HepG2 (cell line): ENCODE measurements around the gene C5orf24. TPM values are rescaled to one million over a fixed set of nuclear protein-coding genes. Genes with fewer than 3 reads are reported as not detected.

Experiments used
- CAMTA2 ChIP-seq: sonication (generic); formaldehyde crosslinking; IDR thresholded peaks from 2 replicates; pipeline ENCODE4 v1.4.0; 2020; ENCODE audit warnings: mild to moderate bottlenecking, missing genetic modification reagents, borderline replicate concordance
- CBX1 ChIP-seq: IDR thresholded peaks from one replicate; pipeline ENCODE4 v1.6.1; 2016; ENCODE audit warnings: antibody characterized with exemption, low read depth
- GPN1 ChIP-seq: sonication (generic); formaldehyde crosslinking; IDR thresholded peaks from 2 replicates; pipeline ENCODE4 v1.5.1; 2020; ENCODE audit warnings: missing genetic modification reagents, borderline replicate concordance
- KLF16 ChIP-seq, 2 experiments: sonication (generic) in 1 of 2; formaldehyde crosslinking in 1 of 2; IDR thresholded peaks; 2 replicates each; pipeline versions ENCODE4 v1.6.1 to v1.8.0; 2016 to 2023; ENCODE audit warnings: missing genetic modification reagents in 2 of 2, missing compliant biosample characterization in 1 of 2
- MIER3 ChIP-seq: IDR thresholded peaks from 2 replicates; pipeline ENCODE4 v1.6.1; 2016; ENCODE audit warnings: missing compliant biosample characterization, borderline replicate concordance
- NFE2L1 ChIP-seq: sonication (generic); formaldehyde crosslinking; IDR thresholded peaks from 2 replicates; pipeline ENCODE4 v1.4.0; 2020; ENCODE audit warnings: missing genetic modification reagents, mild to moderate bottlenecking, borderline replicate concordance
- REL ChIP-seq: sonication (generic); formaldehyde crosslinking; conservative IDR thresholded peaks from 2 replicates; pipeline ENCODE4 v1.8.0; 2022; ENCODE audit warnings: mild to moderate bottlenecking, missing genetic modification reagents, moderate library complexity
- TRIM24 ChIP-seq: sonication (generic); formaldehyde crosslinking; IDR thresholded peaks from 2 replicates; pipeline ENCODE4 v1.8.0; 2022; ENCODE audit warnings: mild to moderate bottlenecking, missing genetic modification reagents
- ZBTB10 ChIP-seq: sonication (generic); formaldehyde crosslinking; IDR thresholded peaks from 2 replicates; pipeline ENCODE4 v1.4.0; 2020; ENCODE audit warnings: missing genetic modification reagents, borderline replicate concordance
- ZFAT ChIP-seq: sonication (generic); formaldehyde crosslinking; conservative IDR thresholded peaks from 2 replicates; pipeline ENCODE4 v1.8.1; 2023; ENCODE audit warnings: missing genetic modification reagents, inconsistent platforms
- ZNF17 ChIP-seq: sonication (generic); formaldehyde crosslinking; IDR thresholded peaks from 2 replicates; pipeline ENCODE4 v1.5.0; 2020; ENCODE audit warnings: mild to moderate bottlenecking, missing genetic modification reagents
- ZNF282 ChIP-seq: fragments of 450-650 bp; IDR thresholded peaks from 2 replicates; pipeline ENCODE4 v1.6.1; 2018; ENCODE audit not compliant: partially characterized antibody
- ZNF326 ChIP-seq: sonication (generic); formaldehyde crosslinking; IDR thresholded peaks from 2 replicates; pipeline ENCODE4 v1.4.0; 2020; ENCODE audit warnings: missing genetic modification reagents, borderline replicate concordance
- ZNF33A ChIP-seq: sonication (generic); formaldehyde crosslinking; IDR thresholded peaks from 2 replicates; pipeline ENCODE4 v1.5.1; 2020; ENCODE audit warnings: missing genetic modification reagents, mild to moderate bottlenecking, moderate library complexity, borderline replicate concordance
- ZNF496 ChIP-seq: sonication (generic); formaldehyde crosslinking; IDR thresholded peaks from 2 replicates; pipeline ENCODE4 v1.8.1; 2023; ENCODE audit warnings: mild to moderate bottlenecking, moderate library complexity, missing genetic modification reagents; ENCODE audit not compliant: insufficient replicate concordance
- ZNF549 ChIP-seq: sonication (generic); formaldehyde crosslinking; IDR thresholded peaks from 2 replicates; pipeline ENCODE4 v1.5.0; 2020; ENCODE audit warnings: missing genetic modification reagents
- ZNF660 ChIP-seq: sonication (generic); formaldehyde crosslinking; IDR thresholded peaks from 2 replicates; pipeline ENCODE4 v1.5.1; 2020; ENCODE audit warnings: mild to moderate bottlenecking, low read depth, missing genetic modification reagents, borderline replicate concordance
- ZNF83 ChIP-seq: sonication (generic); formaldehyde crosslinking; IDR thresholded peaks from 2 replicates; pipeline ENCODE4 v1.4.0; 2020; ENCODE audit warnings: missing genetic modification reagents, mild to moderate bottlenecking, borderline replicate concordance
- ZSCAN30 ChIP-seq: sonication (generic); formaldehyde crosslinking; IDR thresholded peaks from 2 replicates; pipeline ENCODE4 v1.5.0; 2020; ENCODE audit warnings: mild to moderate bottlenecking, missing genetic modification reagents
- polyA plus RNA-seq, 8 experiments: library from polyadenylated mRNA; depleted of rRNA in 3 of 8; stranded (reverse) in 7 of 8; unstranded in 1 of 8; fragments of >200 nt; fragmentation: Illumina TruSeq in 4 of 8; extraction: Trizol in 4 of 8; gene quantifications; 2 replicates each; pipeline versions ENCODE4 v1.2.1 to v1.2.3, GENCODE V29; 2011 to 2016; ENCODE audit warnings: low read depth in 4 of 8, missing spikeins in 1 of 8, mixed read lengths in 1 of 8; ENCODE audit not compliant: insufficient read depth in 1 of 8
- total RNA-seq, 5 experiments: library from RNA; depleted of rRNA; stranded (reverse); fragments of >200 nt; fragmentation: Illumina TruSeq; extraction: Trizol; gene quantifications; 2 replicates each; pipeline ENCODE4 v1.2.3, GENCODE V29; 2016; ENCODE audit warnings: low read depth in 1 of 5
- TF ChIP-seq, protein P1 (sequence below): sonication (generic); formaldehyde crosslinking; IDR thresholded peaks from 2 replicates; pipeline ENCODE4 v1.5.0; 2020; ENCODE audit warnings: missing genetic modification reagents, mild to moderate bottlenecking, borderline replicate concordance
- TF ChIP-seq, protein P2 (sequence below): sonication (generic); formaldehyde crosslinking; IDR thresholded peaks from 2 replicates; pipeline ENCODE4 v1.8.1; 2023; ENCODE audit warnings: mild to moderate bottlenecking, missing genetic modification reagents
- TF ChIP-seq, protein P3 (sequence below): sonication (generic); formaldehyde crosslinking; IDR thresholded peaks from 2 replicates; pipeline ENCODE4 v1.5.0; 2020; ENCODE audit warnings: missing genetic modification reagents, mild to moderate bottlenecking, borderline replicate concordance
- TF ChIP-seq, protein P4 (sequence below): IDR thresholded peaks from 2 replicates; pipeline ENCODE4 v1.6.1; 2012; ENCODE audit warnings: inconsistent platforms

Gene C5orf24
- total and polyA plus RNA-seq, 2 of the 13 experiments (the other 11 are each of a cell fraction or from before 2014, with no cell fraction given), result 34.6 to 41.5 TPM

- no peak for TF ChIP-seq ZNF496 (CRISPR knock-in tag)
- peak; percentile 72; the same call in 1 of the 2 replicates for TF ChIP-seq ZBTB10
- peak; percentile 94; the same call in 1 of the 2 replicates for TF ChIP-seq CAMTA2
- TF ChIP-seq ZNF33A (CRISPR knock-in tag), result peak; percentile 93; the same call in 1 of the 2 replicates
- peak in 1 of 2 experiments; percentile 82; a peak in 3 of 4 replicates for TF ChIP-seq KLF16 (CRISPR knock-in tag; IDR thresholded peaks at IDR 0.05)
- TF ChIP-seq ZNF660 (CRISPR knock-in tag), result no peak
- no peak for TF ChIP-seq TRIM24 (CRISPR knock-in tag)
- 0 out of 2 replicates have a peak, but pooled peaks have one; percentile 61 for TF ChIP-seq NFE2L1
- TF ChIP-seq GPN1 (CRISPR knock-in tag), result no peak
- no peak for TF ChIP-seq REL (CRISPR knock-in tag)
- TF ChIP-seq ZNF282, result no peak
- TF ChIP-seq ZFAT (CRISPR knock-in tag), result peak; percentile 70; the same call in 1 of the 2 replicates
- TF ChIP-seq, protein P1, sequence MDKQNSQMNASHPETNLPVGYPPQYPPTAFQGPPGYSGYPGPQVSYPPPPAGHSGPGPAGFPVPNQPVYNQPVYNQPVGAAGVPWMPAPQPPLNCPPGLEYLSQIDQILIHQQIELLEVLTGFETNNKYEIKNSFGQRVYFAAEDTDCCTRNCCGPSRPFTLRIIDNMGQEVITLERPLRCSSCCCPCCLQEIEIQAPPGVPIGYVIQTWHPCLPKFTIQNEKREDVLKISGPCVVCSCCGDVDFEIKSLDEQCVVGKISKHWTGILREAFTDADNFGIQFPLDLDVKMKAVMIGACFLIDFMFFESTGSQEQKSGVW (CRISPR knock-in tag), result peak; percentile 70
- no peak for TF ChIP-seq ZNF326
- TF ChIP-seq ZSCAN30 (CRISPR knock-in tag), result 0 out of 2 replicates have a peak, but pooled peaks have one; percentile 77
- TF ChIP-seq, protein P2, sequence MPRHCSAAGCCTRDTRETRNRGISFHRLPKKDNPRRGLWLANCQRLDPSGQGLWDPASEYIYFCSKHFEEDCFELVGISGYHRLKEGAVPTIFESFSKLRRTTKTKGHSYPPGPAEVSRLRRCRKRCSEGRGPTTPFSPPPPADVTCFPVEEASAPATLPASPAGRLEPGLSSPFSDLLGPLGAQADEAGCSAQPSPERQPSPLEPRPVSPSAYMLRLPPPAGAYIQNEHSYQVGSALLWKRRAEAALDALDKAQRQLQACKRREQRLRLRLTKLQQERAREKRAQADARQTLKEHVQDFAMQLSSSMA (CRISPR knock-in tag), result no peak
- peak; percentile 86; the same call in 1 of the 2 replicates for TF ChIP-seq ZNF83 (CRISPR knock-in tag)
- no peak for TF ChIP-seq CBX1
- no peak for TF ChIP-seq MIER3 (CRISPR knock-in tag)
- TF ChIP-seq, protein P3, sequence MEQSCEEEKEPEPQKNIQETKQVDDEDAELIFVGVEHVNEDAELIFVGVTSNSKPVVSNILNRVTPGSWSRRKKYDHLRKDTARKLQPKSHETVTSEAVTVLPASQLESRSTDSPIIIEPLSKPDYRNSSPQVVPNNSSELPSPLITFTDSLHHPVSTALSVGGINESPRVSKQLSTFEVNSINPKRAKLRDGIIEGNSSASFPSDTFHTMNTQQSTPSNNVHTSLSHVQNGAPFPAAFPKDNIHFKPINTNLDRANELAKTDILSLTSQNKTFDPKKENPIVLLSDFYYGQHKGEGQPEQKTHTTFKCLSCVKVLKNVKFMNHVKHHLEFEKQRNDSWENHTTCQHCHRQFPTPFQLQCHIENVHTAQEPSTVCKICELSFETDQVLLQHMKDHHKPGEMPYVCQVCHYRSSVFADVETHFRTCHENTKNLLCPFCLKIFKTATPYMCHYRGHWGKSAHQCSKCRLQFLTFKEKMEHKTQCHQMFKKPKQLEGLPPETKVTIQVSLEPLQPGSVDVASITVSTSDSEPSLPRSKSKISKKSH, result peak; percentile 84; the same call in 1 of the 2 replicates
- no peak for TF ChIP-seq ZNF549
- TF ChIP-seq ZNF17, result no peak
- TF ChIP-seq, protein P4, sequence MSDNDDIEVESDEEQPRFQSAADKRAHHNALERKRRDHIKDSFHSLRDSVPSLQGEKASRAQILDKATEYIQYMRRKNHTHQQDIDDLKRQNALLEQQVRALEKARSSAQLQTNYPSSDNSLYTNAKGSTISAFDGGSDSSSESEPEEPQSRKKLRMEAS, result peak; percentile 82
These were observed 28.4 kb downstream of the C5orf24 start, which contains the start of gene TXNDC15 (continued) for GRCh38 chr5:134873987-134874830.
